OCI-LY1 (cell line): Measurements from ENCODE around the gene NHLRC4.

Experiments
- H2AFZ ChIP-seq: fragments of 200-600 bp; sonication (generic), shearing (Covaris generic); 2 replicates; pipeline ENCODE4 v1.6.0; 2014; ENCODE audit warnings: antibody characterized with exemption, mild to moderate bottlenecking, low read length
- H3F3A ChIP-seq: fragments of 200-600 bp; sonication (generic), shearing (Covaris generic); 2 replicates; pipeline ENCODE4 v1.6.0; 2014; ENCODE audit warnings: mild to moderate bottlenecking, antibody characterized with exemption, low read length, moderate library complexity; ENCODE audit not compliant: insufficient read depth
- H3K27ac ChIP-seq: fragments of 200-600 bp; sonication (generic); 2 replicates; pipeline ENCODE4 v1.5.1; 2014; ENCODE audit warnings: low read length, mixed run types, mild to moderate bottlenecking, low read depth; ENCODE audit not compliant: poor library complexity, severe bottlenecking
- H3K27me3 ChIP-seq: fragments of 200-600 bp; sonication (generic); 2 replicates; pipeline ENCODE4 v1.6.0; 2014; ENCODE audit warnings: antibody characterized with exemption, mild to moderate bottlenecking, low read length, moderate library complexity; ENCODE audit not compliant: insufficient read depth
- H3K36me3 ChIP-seq: fragments of 200-600 bp; sonication (generic); 2 replicates; pipeline ENCODE4 v1.6.1; 2014; ENCODE audit warnings: mild to moderate bottlenecking, antibody characterized with exemption, low read length, moderate library complexity, mixed read lengths; ENCODE audit not compliant: insufficient read depth
- H3K4me1 ChIP-seq: fragments of 200-600 bp; sonication (generic); 2 replicates; pipeline ENCODE4 v1.5.1; 2014; ENCODE audit warnings: mild to moderate bottlenecking, low read length, moderate library complexity; ENCODE audit not compliant: insufficient read depth, severe bottlenecking
- H3K4me2 ChIP-seq: fragments of 200-600 bp; sonication (generic), shearing (Covaris generic); 2 replicates; pipeline ENCODE4 v1.6.1; 2014; ENCODE audit warnings: low read length
- H3K4me3 ChIP-seq: fragments of 200-600 bp; sonication (generic); 2 replicates; pipeline ENCODE4 v1.5.1; 2014; ENCODE audit warnings: low read length, low read depth, mild to moderate bottlenecking, mixed read lengths; ENCODE audit not compliant: poor library complexity, severe bottlenecking
- H3K79me2 ChIP-seq: fragments of 200-600 bp; shearing (Covaris generic); 2 replicates; pipeline ENCODE4 v1.6.1; 2016; ENCODE audit warnings: mixed run types, low read length, mixed read lengths; ENCODE audit not compliant: insufficient read depth
- H3K9ac ChIP-seq: fragments of 200-600 bp; sonication (generic), shearing (Covaris generic); 2 replicates; pipeline ENCODE4 v1.6.1; 2014; ENCODE audit warnings: mild to moderate bottlenecking, low read length, mixed read lengths
- H3K9me2 ChIP-seq: fragments of 200-600 bp; sonication (generic), shearing (Covaris generic); 2 replicates; pipeline ENCODE4 v1.6.1; 2014; ENCODE audit warnings: low read depth, mild to moderate bottlenecking, low read length, mixed read lengths
- H3K9me3 ChIP-seq: fragments of 200-600 bp; shearing (Covaris generic); 2 replicates; pipeline ENCODE4 v1.6.1; 2014; ENCODE audit warnings: low read length, mixed read lengths
- H4K20me1 ChIP-seq: fragments of 200-600 bp; sonication (generic), shearing (Covaris generic); 2 replicates; pipeline ENCODE4 v1.6.0; 2016; ENCODE audit warnings: mild to moderate bottlenecking, low read length; ENCODE audit not compliant: insufficient read depth
- CTCF ChIP-seq: fragments of 200-600 bp; sonication (generic), shearing (Covaris generic); IDR thresholded peaks from 2 replicates; pipeline ENCODE4 v1.5.1; 2017; ENCODE audit warnings: mild to moderate bottlenecking, antibody characterized with exemption, low read length, moderate library complexity, mixed read lengths
- EZH2 ChIP-seq: fragments of 200-600 bp; sonication (generic), shearing (Covaris generic); IDR thresholded peaks from 2 replicates; pipeline ENCODE4 v1.8.0; 2017; ENCODE audit warnings: borderline replicate concordance, mixed run types, mild to moderate bottlenecking, antibody characterized with exemption, low read length, moderate library complexity, mixed read lengths

The NHLRC4 gene

GRCh38 chr16:586645-587590 lies 20.1 kb downstream of the NHLRC4 start:
- Histone ChIP-seq H3F3A (no peaks in the 10 kb centered on the region), H4K20me1 (no peaks in the 10 kb centered on the region), H3K9ac (no peak overlapping the region; the same call in 1 of the 2 replicates), H3K9me3 (no peaks in the 10 kb centered on the region), H3K4me1 (peaks cover 23% of the 10 kb centered on the region), H3K36me3 (peaks cover 3% of the 10 kb centered on the region; the same call in 1 of the 2 replicates), H3K27ac (no peak overlapping the region), H3K9me2 (no peaks in the 10 kb centered on the region), H3K4me3 (peak overlapping the region; percentile 84), H3K79me2 (no peaks in the 10 kb centered on the region), H3K27me3 (no peaks in the 10 kb centered on the region), H3K4me2 (no peak overlapping the region), H2AFZ (no peak overlapping the region)
- TF ChIP-seq EZH2, result no peak
- no peak for TF ChIP-seq CTCF

GRCh38 chr16:588639-588888 lies 21.8 kb downstream of the NHLRC4 start:
- Histone ChIP-seq H3K9ac (peak overlapping the region; percentile 89), H3K27me3 (no peaks in the 10 kb centered on the region), H3K9me2 (no peaks in the 10 kb centered on the region), H3K27ac (peak overlapping the region; percentile 81), H3K79me2 (no peaks in the 10 kb centered on the region), H4K20me1 (no peaks in the 10 kb centered on the region), H2AFZ (no peak overlapping the region), H3K4me1 (peaks cover 37% of the 10 kb centered on the region), H3K36me3 (no peaks in the 10 kb centered on the region), H3K4me3 (peak overlapping the region; percentile 84), H3K9me3 (no peaks in the 10 kb centered on the region), H3K4me2 (peak overlapping the region; percentile 75), H3F3A (no peaks in the 10 kb centered on the region)
- TF ChIP-seq EZH2 (no peak), CTCF (no peak)

GRCh38 chr16:588889-589657 lies 22.3 kb downstream of the NHLRC4 start:
- H3K9ac ChIP-seq, result peak overlapping the region; percentile 89
- H2AFZ ChIP-seq, result no peak overlapping the region
- H4K20me1 ChIP-seq, result no peaks in the 10 kb centered on the region
- H3K9me2 ChIP-seq, result no peaks in the 10 kb centered on the region
- no peaks in the 10 kb centered on the region for H3F3A ChIP-seq
- no peaks in the 10 kb centered on the region for H3K27me3 ChIP-seq
- H3K9me3 ChIP-seq, result no peaks in the 10 kb centered on the region
- H3K4me3 ChIP-seq, result peak overlapping the region; percentile 84
- no peaks in the 10 kb centered on the region for H3K79me2 ChIP-seq
- H3K27ac ChIP-seq, result peak overlapping the region; percentile 81
- TF ChIP-seq EZH2, result no peak
- no peak for TF ChIP-seq CTCF
- H3K4me1 ChIP-seq, result peaks cover 37% of the 10 kb centered on the region
- H3K36me3 ChIP-seq, result no peaks in the 10 kb centered on the region
- peak overlapping the region; percentile 75 for H3K4me2 ChIP-seq
